Measurements from ENCODE around the gene SFXN5.
A peak's percentile ranks its signal among the peaks of the same experiment; 100 is the strongest.

Gene SFXN5

DNA sequence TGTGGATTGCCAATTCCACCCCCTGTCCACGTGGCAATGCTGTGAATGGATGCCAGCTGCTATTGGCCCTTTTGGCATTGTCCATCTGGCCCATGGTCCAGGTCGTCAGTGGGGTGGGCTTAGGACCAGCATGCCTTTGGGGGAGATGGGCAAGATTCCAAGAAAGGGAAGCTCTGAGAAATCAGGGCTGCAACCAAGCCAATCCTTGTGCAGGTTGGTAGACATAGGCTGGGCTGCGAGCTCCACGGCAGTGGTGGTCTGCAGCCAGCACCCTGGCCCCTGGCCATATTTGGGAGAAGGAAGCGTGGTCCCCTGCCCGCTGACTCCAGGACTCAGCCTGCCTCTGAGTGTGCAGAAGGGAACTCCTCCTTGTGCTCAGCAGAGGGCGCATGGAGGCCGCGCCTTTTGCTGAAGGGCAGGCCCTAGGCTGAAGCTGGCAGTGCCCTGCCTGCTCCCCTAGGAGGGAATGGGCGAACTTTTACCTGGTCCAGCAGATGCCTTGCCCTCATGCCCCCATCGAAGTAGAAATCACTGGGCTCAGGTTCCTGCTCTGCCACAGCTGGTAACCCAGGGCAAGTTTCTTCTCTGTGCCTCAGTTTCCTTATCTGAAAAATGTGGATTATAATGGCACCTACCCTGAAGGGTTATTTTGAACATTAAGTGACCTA is 178.9 kb downstream of the SFXN5 start:
- peak; percentile 78 for DNase-seq
